Measurements from ENCODE around the gene TCFL5. TPM values are rescaled to one million over a fixed set of nuclear protein-coding genes. Genes with fewer than 3 reads are reported as not detected.

TCFL5 gene
- total RNA-seq, 1 experiment from 2014 or later: 15.1 TPM

DNA sequence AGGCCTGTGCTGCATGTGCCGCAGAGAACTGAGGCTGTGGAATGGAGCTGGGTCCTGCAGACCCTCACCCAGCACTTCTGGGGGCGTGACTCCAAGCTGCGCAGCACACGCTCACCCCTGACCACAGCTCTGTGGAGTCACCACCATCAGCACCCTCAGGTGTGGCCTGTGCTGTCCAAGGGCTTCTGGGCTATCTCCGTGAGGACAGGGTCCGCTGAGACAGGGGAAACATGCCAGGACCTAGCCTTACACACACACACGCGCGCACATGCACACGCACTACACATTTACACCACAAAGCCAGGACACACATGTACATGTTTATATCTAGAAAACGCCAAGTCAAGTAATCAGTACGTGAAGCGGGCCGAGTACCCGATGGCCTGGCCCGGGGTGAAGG lies 26.8 kb upstream of the TCFL5 start:
- no peaks in the 10 kb centered on the region for H3K27me3 Mint-ChIP-seq (ENCODE audit: insufficient read depth, unreplicated experiment)
- H3K36me3 Mint-ChIP-seq (ENCODE audit: insufficient read depth, unreplicated experiment): peaks cover 93% of the 10 kb centered on the region
- H3K9me3 Mint-ChIP-seq (ENCODE audit: unreplicated experiment): no peaks in the 10 kb centered on the region
- H3K27ac Mint-ChIP-seq (ENCODE audit: unreplicated experiment): no peak overlapping the region
- intact Hi-C loops (cut with micrococcal nuclease; ENCODE audit: unreplicated experiment): no loop called here
- no peak overlapping the region for H3K4me3 ChIP-seq (ENCODE audit: low read depth, low read length)
- DNase-seq: no peak
- CTCF ChIA-PET: interaction anchor here (0.6 to 1.6 kb wide), 3 partner anchors 10 to 357 kb away, joined by 3 to 9 read pairs (median 3); no protein-coding TSS in a partner anchor
- H3K4me3 Mint-ChIP-seq (ENCODE audit: unreplicated experiment): no peak overlapping the region
- TF ChIP-seq, protein P1, sequence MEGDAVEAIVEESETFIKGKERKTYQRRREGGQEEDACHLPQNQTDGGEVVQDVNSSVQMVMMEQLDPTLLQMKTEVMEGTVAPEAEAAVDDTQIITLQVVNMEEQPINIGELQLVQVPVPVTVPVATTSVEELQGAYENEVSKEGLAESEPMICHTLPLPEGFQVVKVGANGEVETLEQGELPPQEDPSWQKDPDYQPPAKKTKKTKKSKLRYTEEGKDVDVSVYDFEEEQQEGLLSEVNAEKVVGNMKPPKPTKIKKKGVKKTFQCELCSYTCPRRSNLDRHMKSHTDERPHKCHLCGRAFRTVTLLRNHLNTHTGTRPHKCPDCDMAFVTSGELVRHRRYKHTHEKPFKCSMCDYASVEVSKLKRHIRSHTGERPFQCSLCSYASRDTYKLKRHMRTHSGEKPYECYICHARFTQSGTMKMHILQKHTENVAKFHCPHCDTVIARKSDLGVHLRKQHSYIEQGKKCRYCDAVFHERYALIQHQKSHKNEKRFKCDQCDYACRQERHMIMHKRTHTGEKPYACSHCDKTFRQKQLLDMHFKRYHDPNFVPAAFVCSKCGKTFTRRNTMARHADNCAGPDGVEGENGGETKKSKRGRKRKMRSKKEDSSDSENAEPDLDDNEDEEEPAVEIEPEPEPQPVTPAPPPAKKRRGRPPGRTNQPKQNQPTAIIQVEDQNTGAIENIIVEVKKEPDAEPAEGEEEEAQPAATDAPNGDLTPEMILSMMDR (IDR thresholded peaks at IDR 0.05; ENCODE audit: insufficient read depth in 1 of 2, low read depth in 1 of 2, low read length in 1 of 2, severe bottlenecking in 1 of 2, unreplicated experiment in 1 of 2): no peak
- POLR2A ChIA-PET: interaction anchor here (0.6 kb wide), 1 partner anchor 109 kb away, joined by 5 read pairs; no protein-coding TSS in a partner anchor
- peaks cover 10% of the 10 kb centered on the region for H3K36me3 ChIP-seq (ENCODE audit: control insufficient read depth, insufficient read depth, low read length)
- H3K9me3 ChIP-seq: no peaks in the 10 kb centered on the region
- BruUV-seq (replicated peaks): no TSS peak
- no peaks in the 10 kb centered on the region for H3K27me3 ChIP-seq (replicated peaks; ENCODE audit: control insufficient read depth, insufficient read depth, low read length)
- no peaks in the 10 kb centered on the region for H3K4me1 ChIP-seq
- no peaks in the 10 kb centered on the region for H3K4me1 Mint-ChIP-seq (ENCODE audit: low read depth, unreplicated experiment)

DNA sequence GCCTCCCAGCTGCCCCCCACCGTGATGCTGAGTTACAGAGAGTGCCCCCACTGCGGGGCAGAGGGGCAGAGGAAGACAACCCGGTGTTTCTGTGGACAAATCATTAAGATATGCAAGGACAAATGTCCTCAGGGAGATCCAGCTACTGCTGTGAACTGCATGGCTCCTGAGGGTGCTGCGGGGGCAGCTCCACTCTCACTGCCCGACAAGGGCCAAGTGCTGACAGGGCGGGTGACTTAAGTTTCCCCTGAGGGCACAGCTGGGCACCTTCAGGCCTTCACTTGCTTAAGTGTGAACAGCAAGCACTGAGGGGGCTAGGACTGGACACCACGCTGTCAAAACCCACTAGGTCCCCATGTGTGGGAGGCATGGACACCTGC lies 26.2 kb upstream of the TCFL5 start:
- H3K4me1 Mint-ChIP-seq (ENCODE audit: low read depth, unreplicated experiment): no peaks in the 10 kb centered on the region
- TF ChIP-seq, protein P1 (IDR thresholded peaks at IDR 0.05; ENCODE audit: insufficient read depth in 1 of 2, low read depth in 1 of 2, low read length in 1 of 2, severe bottlenecking in 1 of 2, unreplicated experiment in 1 of 2): no peak
- no peaks in the 10 kb centered on the region for H3K4me1 ChIP-seq
- no peak for DNase-seq
- ChIA-PET CTCF (interaction anchor here (0.6 to 1.6 kb wide), 4 partner anchors 11 to 356 kb away, joined by 3 to 9 read pairs (median 4); no protein-coding TSS in a partner anchor), POLR2A (interaction anchor here (0.6 kb wide), 1 partner anchor 108 kb away, joined by 5 read pairs; no protein-coding TSS in a partner anchor)
- peaks cover 10% of the 10 kb centered on the region for H3K36me3 ChIP-seq (ENCODE audit: control insufficient read depth, insufficient read depth, low read length)
- H3K4me3 ChIP-seq (ENCODE audit: low read depth, low read length): no peak overlapping the region
- H3K9me3 ChIP-seq: no peaks in the 10 kb centered on the region
- peaks cover 88% of the 10 kb centered on the region for H3K36me3 Mint-ChIP-seq (ENCODE audit: insufficient read depth, unreplicated experiment)
- no TSS peak for BruUV-seq (replicated peaks)
- no peak overlapping the region for H3K4me3 Mint-ChIP-seq (ENCODE audit: unreplicated experiment)
- no peaks in the 10 kb centered on the region for H3K9me3 Mint-ChIP-seq (ENCODE audit: unreplicated experiment)
- no peaks in the 10 kb centered on the region for H3K27me3 ChIP-seq (replicated peaks; ENCODE audit: control insufficient read depth, insufficient read depth, low read length)
- no peak overlapping the region for H3K27ac Mint-ChIP-seq (ENCODE audit: unreplicated experiment)
- H3K27me3 Mint-ChIP-seq (ENCODE audit: insufficient read depth, unreplicated experiment): no peaks in the 10 kb centered on the region
- intact Hi-C loops (cut with micrococcal nuclease; ENCODE audit: unreplicated experiment): no loop called here

DNA sequence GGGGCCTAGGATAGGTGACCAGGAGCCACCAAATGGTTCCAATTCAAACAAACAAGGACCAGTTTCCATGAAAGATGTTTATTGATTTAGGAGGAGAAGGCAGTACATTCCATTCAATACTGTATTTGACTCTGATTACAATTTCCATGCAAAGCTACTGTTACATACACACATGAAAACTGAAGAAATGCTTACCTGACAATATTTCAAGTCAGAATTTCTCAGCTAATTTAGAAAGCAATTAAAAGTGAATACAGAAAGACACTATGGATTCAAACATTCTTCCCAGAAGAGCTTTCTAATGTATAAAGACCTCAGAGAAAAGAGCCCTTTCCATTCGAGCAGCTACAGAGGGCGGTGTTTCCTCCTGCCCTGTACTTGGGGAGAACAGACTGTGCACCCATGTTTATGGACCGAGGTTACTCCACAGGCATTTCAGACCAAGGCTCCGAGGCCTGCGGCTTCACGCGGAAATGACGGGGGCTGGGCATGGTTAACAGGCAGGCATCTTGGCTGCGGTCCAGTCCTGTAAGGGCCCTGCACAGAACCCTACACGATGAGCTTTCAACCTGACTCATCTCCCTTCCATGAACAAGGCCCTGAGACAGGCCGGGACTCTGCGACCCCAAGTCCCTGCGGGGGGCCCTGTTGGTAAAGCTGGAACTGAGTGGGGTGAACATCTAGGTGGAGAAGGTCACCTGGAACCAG lies 25.7 kb upstream of the TCFL5 start:
- H3K9me3 Mint-ChIP-seq (ENCODE audit: unreplicated experiment): no peaks in the 10 kb centered on the region
- H3K36me3 Mint-ChIP-seq (ENCODE audit: insufficient read depth, unreplicated experiment): peaks cover 84% of the 10 kb centered on the region
- no peaks in the 10 kb centered on the region for H3K27me3 Mint-ChIP-seq (ENCODE audit: insufficient read depth, unreplicated experiment)
- H3K4me1 Mint-ChIP-seq (ENCODE audit: low read depth, unreplicated experiment): no peaks in the 10 kb centered on the region
- no peak for DNase-seq
- Histone ChIP-seq H3K4me1 (no peaks in the 10 kb centered on the region), H3K9me3 (no peaks in the 10 kb centered on the region), H3K27me3 (replicated peaks; ENCODE audit: control insufficient read depth, insufficient read depth, low read length) (no peaks in the 10 kb centered on the region), H3K4me3 (ENCODE audit: low read depth, low read length) (no peak overlapping the region), H3K36me3 (ENCODE audit: control insufficient read depth, insufficient read depth, low read length) (peaks cover 8% of the 10 kb centered on the region)
- intact Hi-C loops (cut with micrococcal nuclease; ENCODE audit: unreplicated experiment): no loop called here
- POLR2A ChIA-PET: no interaction called here
- TF ChIP-seq, protein P1 (IDR thresholded peaks at IDR 0.05; ENCODE audit: insufficient read depth in 1 of 2, low read depth in 1 of 2, low read length in 1 of 2, severe bottlenecking in 1 of 2, unreplicated experiment in 1 of 2): peak in 1 of 2 experiments; percentile 6
- CTCF ChIA-PET: interaction anchor here (0.9 to 1.6 kb wide), 4 partner anchors 11 to 85 kb away, joined by 3 to 9 read pairs (median 4); no protein-coding TSS in a partner anchor
- H3K4me3 Mint-ChIP-seq (ENCODE audit: unreplicated experiment): no peak overlapping the region
- no TSS peak for BruUV-seq (replicated peaks)
- H3K27ac Mint-ChIP-seq (ENCODE audit: unreplicated experiment): no peak overlapping the region

All from Caco-2 (cell line).